ENCODE measurements around the gene KSR1.

DNA sequence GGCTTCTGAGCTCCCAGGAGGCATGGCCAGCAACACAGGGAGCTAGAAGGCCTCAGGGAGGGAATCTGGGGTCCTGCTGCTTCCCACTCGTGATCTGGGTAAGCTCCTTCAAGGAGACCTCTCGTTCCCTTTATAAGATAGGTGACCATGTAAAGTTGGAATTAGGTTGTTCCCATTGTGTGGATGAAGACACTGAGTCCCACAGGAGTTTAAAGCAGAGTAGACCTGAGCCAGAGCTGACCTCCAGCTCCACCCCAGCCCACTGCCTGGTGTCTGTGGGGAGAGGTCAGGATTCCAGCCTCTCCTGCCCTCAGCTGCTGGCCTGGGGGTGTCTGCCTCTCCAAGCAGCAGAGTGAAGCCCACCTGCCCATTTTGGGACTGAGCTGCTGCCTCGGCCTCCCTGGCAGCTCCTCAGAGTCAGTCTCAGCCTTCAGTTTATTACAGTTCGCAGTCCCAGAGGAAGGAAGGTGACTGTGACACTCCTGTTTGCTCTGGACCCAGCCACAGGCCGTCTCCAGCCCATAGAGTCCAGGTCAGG, 141.6 kb downstream of the KSR1 start:
- TF ChIP-seq CTCF (IDR thresholded peaks at IDR 0.05), result no peak
- no peak for TF ChIP-seq POLR2A (IDR thresholded peaks at IDR 0.05)
